Myocyte (in vitro differentiated cells): ENCODE data around the gene NINL. TPM values are rescaled to one million over a fixed set of nuclear protein-coding genes. Genes with fewer than 3 reads are reported as not detected.
"Not testable (repeated sequence)": the region's sequence is repeated elsewhere in the genome, so short reads cannot be mapped to it uniquely, and the experiment has no call there.

Experiments used
- DNase-seq: peaks from one replicate; pipeline ENCODE4 v3.0.0-alpha.2; 2012; ENCODE audit warnings: low read depth
- total RNA-seq: library from RNA; depleted of rRNA; stranded (reverse); fragments of >200 nt; gene quantifications from 2 replicates; pipeline ENCODE4 v1.2.3, GENCODE V29; 2014

The NINL gene
- total RNA-seq, 1 donor from 2014 or later, result 4.7 TPM

DNA sequence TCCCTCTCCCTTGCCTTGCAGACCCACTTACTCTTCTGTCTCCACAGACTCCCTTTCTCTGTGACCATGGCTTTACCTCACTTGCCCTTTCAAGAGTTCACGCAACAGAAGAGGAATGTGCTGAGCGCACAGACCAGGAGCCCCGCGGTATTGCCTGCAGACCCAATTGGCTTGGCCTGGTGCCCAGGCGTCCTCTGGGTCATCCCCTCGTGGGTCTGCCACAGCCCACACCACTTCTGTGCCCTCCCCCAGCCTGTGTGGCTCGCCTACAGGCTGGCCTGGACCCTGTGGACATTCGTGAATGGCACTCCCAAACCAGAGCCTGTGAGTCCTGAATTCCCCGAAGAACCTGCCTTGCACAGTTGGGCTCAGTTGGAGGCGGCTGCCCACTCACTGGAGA is 15.3 kb upstream of the NINL start:
- DNase-seq, result peak; percentile 75

DNA sequence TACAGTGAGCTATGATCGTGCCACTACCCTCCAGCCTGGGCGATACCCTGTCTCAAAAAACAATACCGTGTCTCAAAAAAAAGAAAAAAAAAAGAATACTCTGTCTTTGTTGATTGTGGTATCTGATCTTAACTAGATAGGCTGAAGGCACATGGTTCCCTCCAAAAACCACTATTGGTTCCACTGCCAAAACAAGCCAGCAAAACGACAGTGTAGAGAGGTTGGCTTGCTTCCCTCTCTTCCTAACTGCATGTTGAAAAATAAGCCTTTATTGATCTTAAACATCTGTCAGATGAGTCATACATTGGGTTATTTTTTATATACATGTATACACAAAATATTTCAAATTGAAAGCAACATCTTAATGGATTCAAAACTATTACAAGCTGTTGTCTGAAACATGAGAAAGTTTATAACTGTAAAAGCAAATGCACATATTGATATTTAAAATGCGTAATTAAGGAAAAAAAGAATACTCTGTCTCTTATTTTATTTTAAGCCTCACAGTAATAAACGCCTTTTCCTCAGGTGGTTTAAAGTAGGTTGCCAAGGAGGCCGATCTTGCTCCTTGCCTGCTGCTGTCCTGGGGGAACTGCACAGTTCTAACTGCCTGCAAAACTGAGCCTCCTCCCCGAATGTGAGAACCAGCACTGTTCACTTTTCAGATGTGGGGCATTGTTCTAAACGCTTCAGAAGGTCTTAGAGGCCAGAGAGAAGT is 7.0 kb upstream of the NINL start:
- DNase-seq, result no peak

DNA sequence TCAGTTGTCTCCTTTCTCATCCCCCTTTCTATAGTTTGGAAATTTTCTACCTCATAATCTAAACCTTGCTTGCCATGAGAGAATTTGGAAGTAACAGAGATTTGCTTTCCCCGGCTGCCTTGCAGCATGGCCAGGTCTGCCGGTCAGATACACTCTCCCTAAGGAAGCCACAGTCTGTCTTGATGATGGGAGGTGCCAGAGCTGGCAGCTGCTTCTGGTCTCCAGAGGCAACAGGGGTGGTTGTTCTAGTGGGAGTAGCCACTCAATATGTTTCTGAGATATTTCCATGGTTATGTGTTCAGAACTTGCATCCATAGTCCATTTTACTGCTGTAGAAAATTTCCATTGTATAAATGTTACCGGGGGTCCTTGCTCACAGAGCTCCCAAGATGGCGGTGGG is 5.4 kb upstream of the NINL start:
- peak; percentile 51 for DNase-seq

DNA sequence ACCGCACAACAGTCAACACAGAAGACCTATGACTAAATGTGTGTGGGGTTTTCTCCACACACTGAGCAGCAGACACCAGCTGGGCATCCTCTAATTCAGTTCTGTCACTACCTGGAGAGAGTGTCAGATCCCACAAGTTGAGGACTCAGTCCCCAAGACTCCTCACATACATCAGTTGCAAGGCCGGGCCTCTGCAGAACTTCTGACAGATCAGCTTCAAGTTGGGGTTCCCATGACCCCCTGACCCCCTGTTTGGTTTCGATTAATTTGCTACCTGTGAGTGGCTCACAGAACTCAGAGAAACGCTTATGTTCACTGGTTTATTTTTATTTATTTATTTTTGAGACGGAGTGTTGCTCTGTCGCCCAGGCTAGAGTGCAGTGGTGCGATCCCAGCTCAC is 3.2 kb upstream of the NINL start:
- DNase-seq, result no peak

DNA sequence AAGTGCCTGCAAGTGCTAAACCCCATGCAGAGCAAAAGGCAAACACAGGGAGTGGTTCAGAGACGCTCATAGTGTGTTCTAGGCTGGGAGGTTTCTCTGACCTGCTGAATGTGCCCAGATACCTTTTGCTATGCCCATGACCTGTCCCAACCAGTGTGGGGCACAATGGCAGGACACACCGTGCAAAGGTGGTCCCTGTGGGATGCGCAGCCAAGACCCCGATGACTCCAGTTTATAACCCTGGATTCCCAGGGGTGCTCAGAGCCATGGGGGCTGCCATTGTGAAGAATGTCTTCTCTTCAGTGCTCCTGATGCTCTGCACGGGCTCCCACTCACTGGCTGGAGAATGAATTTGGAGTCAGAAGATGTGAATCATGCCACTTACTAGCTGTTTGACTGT is 2.2 kb upstream of the NINL start:
- no peak for DNase-seq

DNA sequence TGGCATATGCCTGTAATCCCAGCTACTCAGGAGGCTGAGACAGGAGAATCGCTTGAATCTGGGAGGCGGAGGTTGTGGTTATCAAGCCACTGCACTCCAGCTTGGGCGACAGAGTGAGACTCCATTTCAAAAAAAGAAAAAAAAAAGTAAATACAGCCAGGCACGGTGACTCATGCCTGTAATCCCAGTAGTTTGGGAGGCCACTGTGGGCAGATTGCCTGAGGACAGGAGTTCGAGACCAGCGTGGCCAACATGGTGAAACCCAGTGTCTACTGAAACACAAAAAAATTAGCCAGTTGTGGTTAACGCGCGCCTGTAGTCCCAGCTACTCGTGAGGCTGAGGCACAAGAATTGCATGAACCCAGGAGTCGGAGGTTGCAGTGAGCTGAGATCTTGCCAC is 1.5 kb upstream of the NINL start:
- DNase-seq, result no peak

DNA sequence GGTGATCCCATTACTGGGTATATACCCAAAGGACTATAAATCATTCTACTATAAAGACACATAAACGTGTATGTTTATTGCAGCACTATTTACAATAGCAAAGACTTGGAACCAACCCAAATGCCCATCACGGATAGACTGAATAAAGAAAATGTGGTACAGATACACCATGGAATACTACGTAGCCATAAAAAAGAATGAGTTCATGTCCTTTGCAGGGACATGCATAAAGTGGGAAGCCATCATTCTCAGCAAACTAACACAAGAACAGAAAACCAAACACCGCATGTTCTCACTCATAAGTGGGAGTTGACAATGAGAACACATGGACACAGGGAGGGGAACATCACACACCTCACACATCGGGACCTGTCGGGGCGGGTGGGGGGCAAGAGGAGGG is 1.7 kb downstream of the NINL start:
- DNase-seq, result not testable (repeated sequence)

DNA sequence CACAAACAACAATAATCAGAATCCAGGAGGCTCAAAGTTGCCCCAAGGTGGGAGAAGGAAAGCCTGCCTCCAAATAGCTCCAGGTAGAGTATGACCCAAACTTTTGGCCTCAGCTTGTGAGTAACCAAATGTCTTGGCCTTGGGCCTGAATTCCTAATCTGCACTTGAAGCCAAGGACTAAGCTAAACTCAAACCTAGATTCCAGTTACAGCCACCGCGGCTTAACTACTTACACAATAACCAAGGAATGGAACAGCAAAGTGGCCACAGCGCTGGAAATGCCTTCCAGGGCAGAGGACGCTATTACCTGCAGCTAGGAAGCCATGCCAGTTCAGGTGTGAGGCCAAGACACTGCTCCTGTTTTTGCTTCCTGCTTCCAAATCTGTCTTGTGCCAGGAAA is 4.6 kb downstream of the NINL start:
- DNase-seq, result peak; percentile 34

DNA sequence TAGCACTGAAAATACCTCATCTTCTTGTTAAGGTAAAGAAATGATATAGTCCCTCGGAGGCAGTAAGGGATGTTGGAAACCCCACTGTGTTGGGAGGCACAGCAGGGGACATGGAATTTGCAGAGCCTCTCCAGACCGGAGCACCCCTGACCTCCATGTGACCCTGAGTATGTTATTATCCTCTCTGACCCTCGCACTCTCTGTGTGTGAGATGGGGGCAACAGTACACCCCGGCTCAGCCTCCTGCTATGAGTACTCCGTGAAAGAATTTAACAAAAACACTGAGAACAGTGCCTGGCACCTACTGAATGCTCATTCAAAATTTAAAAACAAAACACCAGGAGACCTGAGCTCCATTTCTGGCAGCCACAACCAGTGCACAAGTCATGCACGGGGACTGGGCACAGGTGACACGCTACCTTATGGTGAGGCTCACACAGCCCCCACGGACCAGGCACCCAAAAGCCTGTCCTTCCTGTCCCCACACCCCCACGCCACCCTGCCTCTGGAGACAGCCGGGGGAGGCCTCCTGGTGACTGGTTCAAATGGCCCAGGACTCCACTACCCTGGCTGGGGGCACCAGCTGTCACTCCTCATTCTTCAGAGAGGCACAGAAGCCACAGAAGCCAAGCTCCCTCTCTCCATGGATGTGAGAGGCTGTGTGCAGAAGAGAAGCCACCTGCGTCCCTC is 6.1 kb downstream of the NINL start:
- peak; percentile 81 for DNase-seq

DNA sequence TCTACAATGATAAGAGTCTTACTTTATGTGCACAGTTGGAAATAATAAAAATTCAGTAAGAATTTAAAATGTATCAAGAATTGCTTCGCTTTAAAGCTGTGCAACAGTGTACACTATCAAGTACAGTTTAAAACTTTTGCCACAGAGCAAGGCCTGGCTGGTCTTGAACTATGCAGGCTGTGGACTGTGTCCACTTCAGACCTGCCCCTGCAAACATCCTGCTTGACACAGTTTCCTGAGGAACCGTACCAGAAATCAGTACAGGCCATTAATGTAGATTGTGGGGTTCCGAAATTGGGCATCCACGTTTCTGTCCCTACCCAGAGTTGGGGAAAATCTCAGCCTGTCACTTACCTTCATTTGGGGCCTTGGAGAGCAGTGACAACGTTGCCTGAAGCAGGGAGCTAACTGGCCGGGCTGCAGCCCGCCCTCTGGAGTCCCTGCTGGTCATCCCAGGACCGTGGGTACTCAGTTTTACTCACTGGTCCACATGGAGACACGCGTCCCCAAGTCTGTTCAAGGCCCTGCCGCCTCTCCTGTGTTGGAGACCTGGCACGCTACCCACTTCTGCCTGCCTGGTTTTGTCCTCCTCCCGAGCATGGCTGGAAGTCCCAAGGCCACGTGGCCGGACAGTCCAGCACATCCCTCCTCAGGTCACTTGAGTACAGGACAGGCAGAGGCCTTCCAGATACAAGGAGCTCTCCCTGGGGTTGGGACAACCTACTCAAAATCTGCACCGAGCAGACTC is 8.4 kb downstream of the NINL start:
- DNase-seq, result no peak

DNA sequence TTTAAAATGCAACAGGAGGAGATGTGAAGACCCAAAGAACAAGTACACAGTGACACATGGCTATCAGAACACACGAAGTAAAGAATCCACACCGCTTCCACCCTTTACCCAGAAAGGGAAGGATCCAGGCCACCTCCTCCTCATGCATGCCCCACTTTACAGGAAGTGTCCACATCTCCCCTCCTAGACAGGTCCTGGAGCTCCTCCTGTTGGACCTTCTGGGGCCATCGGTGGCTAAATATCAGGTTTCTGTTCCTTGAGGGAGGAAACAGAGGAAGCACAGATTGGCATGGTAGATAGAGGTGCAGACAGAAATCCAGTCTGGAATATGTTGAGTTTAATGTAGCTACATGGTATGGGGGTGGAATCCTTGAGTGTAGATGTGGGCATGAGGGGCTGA is 10.9 kb downstream of the NINL start:
- DNase-seq, result no peak

DNA sequence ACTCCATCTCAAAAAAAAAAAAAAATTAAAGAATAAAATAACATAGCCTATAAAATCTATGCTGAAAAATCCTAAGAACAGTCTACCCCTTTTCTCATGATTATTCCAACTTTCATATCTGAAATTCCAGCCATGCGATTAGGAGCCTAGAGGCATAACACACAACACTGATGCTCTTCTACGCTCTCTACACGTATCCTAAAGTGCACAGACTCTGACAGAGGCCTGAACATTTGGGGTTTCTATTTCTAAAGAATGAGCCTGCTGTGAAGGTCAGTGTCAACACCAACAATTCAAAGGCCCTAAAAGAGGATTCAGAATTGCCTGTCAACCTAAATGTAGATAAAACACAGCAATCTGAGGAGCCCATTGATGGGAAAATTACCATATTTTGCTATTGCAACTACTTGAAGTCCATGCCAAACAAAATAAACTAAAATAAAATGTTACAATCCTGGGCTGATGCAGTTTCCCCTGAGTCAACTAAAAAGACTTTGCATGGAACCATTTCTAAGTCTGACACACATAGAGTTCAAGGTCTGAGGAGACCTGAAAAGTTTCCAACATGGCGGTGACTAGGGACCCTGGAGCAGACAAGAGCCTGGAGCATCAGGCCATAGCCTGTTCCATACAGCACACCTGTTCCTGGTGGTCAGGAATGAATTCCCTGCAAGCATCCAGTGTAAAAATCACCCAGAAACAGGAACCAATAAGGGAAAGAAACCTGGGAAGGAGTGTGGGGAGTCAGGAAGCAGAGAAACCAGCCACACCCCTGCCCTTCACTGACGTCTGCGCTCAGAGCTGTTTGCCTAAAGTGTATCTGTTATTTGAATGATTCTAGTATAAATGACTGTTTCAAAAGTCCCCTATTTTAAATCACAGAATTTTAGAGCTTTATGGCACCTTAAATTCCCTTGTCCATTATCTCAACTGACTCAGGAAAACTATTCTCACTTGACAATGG is 11.8 kb downstream of the NINL start:
- no peak for DNase-seq

DNA sequence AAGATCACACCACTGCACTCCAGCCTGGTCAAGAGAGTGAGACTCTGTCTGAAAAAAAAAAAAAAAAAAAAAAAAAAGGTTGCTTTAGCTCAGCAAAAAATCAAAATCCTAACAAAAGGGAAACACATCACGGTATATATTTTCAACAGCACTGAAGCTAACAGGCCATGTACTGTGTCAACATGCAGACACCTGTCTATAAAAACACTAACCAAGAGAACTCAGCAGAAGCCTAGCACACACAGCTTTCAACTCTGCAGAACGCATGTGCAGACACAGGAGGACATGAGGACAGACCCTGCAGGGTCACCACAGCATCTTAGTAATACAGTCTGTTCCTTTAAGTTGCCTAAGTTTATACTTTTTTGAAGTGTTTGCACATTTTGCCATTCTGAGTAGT is 13.5 kb downstream of the NINL start:
- no peak for DNase-seq

DNA sequence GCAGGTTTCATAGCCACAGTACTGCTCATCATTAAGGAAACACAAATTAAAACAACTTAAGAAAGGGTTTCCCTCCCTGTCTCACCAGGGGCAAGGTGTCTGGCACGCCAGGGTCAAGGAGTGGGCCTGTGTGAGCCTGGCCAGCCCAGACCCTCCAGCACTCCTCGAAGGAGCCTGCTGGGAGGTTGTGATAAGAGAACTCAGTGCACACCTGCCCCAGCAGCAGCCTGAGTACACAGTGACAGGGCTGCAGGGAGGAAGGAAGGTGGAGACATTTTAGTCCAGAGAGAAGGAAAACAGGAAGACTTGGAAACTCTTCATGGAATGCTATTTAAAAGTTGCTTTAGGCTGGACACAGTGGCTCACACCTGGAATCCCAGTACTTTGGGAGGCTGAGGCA is 14.1 kb downstream of the NINL start:
- DNase-seq, result no peak

DNA sequence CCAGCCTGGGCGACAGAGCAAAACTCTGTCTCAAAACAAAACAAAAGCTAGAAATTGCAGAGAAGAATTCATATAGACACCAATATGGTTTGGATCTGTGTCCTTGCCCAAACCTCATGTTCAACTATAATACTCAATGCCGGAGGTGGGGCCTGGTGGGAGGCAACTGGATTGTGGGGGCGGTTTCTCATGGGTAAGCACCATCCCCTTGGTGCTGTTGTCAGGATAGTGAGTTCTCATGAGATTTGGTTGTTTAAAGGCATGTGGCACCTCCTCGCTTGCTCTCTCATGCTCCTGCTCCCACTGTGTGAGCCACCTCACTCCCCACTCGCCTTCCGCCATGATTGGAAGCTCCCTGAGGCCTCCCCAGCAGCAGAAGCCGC is 15.2 kb downstream of the NINL start:
- DNase-seq, result no peak

DNA sequence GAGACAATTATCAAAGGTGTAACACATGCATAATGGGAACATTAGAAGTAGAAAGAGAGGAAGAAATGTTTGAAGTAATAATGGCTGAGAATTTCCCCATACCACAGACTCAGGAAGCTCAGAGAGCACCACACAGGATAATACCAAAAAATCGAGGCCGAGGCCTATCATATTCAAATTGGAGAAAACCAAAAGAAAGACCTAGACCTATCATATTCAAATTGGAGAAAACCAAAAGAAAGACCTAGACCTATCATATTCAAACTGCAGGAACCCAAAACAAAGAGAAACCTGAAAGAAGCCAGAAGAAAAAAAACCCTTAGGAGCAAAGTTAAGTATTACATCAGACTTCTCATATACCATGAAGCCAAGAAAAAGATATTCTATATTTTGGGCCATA is 18.0 kb downstream of the NINL start:
- DNase-seq, result no peak

DNA sequence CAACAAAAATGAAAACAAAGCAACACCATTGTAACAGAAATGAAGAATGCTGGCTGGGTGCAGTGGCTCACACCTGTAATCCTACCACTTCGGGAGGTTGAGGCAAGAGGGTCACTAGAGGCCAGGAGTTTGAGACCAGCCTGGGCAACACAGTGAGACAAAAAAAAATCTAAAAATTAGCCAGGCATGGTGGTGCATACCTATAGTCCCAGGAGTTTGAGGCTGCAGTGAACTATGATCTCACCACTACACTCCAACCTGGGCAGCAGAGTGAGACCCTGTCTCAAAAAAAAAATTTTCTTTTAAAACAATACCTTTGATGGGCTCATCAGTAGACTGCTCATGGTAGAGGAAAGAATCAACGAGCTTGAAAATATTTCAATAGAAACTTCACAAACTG is 18.5 kb downstream of the NINL start:
- DNase-seq, result no peak

DNA sequence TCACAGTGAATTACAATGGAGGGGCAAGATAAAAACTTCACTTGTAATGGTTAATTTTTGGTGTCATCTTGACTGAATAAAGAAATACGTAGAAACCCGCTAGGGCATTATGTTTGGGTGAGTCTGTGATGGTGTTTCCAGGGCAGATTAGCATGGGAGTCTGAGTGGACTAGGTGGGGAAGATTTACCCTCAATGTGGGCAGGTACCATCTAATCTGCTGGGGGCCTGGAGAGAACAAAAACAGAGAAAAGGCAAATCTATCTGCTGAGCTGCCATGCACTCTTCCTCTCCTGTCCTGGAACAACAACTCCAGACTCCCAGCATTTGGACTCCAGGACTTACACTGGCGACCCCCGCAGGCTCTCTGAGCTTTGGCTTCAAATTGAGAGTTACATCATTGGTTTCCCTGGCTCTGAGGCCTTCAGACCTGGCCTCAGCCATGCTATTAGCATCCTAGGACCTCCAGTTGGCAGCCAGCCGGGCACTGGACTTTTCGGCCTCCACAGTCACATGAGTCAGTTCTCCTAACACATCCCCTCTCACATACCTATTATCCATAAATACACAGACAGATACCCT is 19.7 kb downstream of the NINL start:
- no peak for DNase-seq

DNA sequence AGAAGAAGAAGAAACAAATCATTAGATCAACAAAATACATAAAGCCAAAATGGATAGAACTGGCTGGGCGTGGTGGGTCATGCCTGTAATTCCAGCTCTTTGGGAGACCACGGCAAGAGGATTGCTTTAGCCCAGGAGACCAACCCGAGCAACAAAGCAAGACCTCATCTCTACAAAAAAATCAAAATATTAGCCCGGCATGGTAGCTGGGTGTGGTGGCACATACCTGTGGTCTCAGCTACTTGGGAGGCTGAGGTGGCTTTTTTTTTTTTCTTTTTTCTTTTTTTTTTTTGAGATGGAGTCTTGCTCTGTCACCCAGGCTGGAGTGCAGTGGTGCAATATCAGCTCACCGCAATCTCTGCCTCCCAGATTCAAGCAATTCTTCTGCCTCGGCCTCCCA is 21.5 kb downstream of the NINL start:
- DNase-seq, result no peak

DNA sequence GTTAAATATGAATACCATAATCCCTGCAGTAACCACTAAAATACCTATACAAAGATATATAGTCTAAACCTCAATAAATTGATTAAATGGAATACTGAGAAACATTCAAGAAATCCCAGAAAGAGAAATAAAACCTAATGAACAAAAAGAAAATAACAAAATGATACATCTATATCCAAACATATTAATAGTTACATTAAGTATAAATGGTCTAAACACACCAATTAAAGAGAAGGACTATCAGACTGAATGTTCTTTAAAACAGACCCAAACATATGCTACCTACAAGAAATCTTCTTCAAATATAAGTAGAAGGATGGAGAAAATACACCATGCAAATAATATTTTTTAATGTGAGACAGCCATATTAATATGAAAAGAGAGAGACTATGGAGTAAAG is 22.0 kb downstream of the NINL start:
- DNase-seq, result no peak

DNA sequence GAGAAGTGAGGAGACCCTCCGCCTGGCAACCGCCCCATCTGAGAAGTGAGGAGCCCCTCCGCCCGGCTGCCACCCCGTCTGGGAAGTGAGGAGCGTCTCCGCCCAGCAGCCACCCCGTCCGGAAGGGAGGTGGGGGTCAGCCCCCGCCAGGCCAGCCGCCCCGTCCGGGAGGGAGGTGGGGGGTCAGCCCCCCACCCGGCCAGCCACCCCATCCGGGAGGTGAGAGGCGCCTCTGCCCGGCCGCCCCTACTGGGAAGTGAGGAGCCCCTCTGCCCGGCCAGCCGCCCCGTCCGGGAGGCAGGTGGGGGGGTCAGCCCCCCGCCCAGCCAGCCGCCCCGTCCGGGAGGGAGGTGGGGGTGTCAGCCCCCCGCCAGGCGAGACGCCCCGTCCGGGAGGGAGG is 23.6 kb downstream of the NINL start:
- not testable (repeated sequence) for DNase-seq
